ENCODE data around the gene ASTN1. TPM values are rescaled to one million over a fixed set of nuclear protein-coding genes. Genes with fewer than 3 reads are reported as not detected.

The ASTN1 gene
- total RNA-seq, 2 donors from 2014 or later, result 1.3 TPM

- H3K4me1 ChIP-seq, result no peaks in the 10 kb centered on the region
- no peak for DNase-seq (ENCODE audit: low spot score)
- H3K36me3 ChIP-seq, result no peaks in the 10 kb centered on the region
- H3K4me3 ChIP-seq, result no peak overlapping the region
- H3K9me3 ChIP-seq, result no peaks in the 10 kb centered on the region
- TF ChIP-seq, protein P1, sequence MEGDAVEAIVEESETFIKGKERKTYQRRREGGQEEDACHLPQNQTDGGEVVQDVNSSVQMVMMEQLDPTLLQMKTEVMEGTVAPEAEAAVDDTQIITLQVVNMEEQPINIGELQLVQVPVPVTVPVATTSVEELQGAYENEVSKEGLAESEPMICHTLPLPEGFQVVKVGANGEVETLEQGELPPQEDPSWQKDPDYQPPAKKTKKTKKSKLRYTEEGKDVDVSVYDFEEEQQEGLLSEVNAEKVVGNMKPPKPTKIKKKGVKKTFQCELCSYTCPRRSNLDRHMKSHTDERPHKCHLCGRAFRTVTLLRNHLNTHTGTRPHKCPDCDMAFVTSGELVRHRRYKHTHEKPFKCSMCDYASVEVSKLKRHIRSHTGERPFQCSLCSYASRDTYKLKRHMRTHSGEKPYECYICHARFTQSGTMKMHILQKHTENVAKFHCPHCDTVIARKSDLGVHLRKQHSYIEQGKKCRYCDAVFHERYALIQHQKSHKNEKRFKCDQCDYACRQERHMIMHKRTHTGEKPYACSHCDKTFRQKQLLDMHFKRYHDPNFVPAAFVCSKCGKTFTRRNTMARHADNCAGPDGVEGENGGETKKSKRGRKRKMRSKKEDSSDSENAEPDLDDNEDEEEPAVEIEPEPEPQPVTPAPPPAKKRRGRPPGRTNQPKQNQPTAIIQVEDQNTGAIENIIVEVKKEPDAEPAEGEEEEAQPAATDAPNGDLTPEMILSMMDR (IDR thresholded peaks at IDR 0.05), result no peak
- no peak overlapping the region for H3K27ac ChIP-seq
- no peaks in the 10 kb centered on the region for H3K27me3 ChIP-seq
Observed at GRCh38 chr1:177048314-177049069, 116.0 kb downstream of the ASTN1 start.

GRCh38 chr1:177045151-177045550, 119.4 kb downstream of the ASTN1 start:
- no peak for DNase-seq (ENCODE audit: low spot score)
- no peaks in the 10 kb centered on the region for H3K9me3 ChIP-seq
- H3K4me1 ChIP-seq, result no peaks in the 10 kb centered on the region
- no peaks in the 10 kb centered on the region for H3K36me3 ChIP-seq
- no peak overlapping the region for H3K27ac ChIP-seq
- TF ChIP-seq, protein P1 (IDR thresholded peaks at IDR 0.05), result no peak
- no peaks in the 10 kb centered on the region for H3K27me3 ChIP-seq
- H3K4me3 ChIP-seq, result no peak overlapping the region

DNA sequence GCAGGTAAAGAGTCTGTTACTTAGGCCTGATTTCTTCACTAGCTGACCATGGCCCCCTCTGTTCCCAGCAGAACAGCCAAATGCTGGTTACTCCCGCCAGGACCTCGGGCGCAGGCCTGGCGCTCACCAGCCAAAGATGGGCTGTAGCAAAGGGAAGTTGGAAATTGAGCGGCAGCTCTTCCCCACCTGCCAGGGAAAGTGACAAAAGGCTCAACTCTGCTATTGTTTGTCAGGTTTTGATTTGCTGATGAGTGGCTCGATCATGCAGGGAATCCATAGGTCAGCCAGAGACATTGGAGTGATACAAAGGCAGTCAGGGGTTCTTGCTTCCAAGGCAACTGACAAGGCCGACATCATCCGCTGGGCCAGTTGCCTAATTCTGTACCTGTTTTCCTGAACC, 120.1 kb downstream of the ASTN1 start:
- Histone ChIP-seq H3K27me3 (no peaks in the 10 kb centered on the region), H3K4me3 (no peak overlapping the region), H3K36me3 (no peaks in the 10 kb centered on the region), H3K27ac (no peak overlapping the region), H3K4me1 (no peaks in the 10 kb centered on the region), H3K9me3 (no peaks in the 10 kb centered on the region)
- TF ChIP-seq, protein P1 (IDR thresholded peaks at IDR 0.05), result no peak
- DNase-seq (ENCODE audit: low spot score), result no peak

DNA sequence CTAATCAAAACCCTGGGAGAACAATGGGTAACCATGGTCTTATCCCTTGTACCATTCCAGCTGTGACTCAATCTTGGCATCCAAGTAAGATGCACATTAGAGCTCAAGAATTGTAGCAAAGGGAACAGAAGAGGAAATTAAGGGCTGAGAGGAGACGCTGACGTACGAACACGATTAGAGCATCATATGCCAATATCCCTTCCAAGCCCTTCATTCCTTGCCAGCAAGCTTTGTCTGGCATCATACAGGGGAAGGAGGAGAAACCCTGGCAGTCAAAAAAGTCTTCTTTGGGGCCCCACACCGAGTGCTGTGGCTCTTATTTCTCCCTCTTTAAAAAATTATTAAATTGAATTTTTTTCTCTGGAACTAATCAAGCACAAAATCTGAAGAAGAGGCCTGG, 120.9 kb downstream of the ASTN1 start:
- no peaks in the 10 kb centered on the region for H3K27me3 ChIP-seq
- no peaks in the 10 kb centered on the region for H3K4me1 ChIP-seq
- no peak overlapping the region for H3K4me3 ChIP-seq
- no peaks in the 10 kb centered on the region for H3K36me3 ChIP-seq
- no peaks in the 10 kb centered on the region for H3K9me3 ChIP-seq
- no peak for DNase-seq (ENCODE audit: low spot score)
- H3K27ac ChIP-seq, result no peak overlapping the region
- TF ChIP-seq, protein P1 (IDR thresholded peaks at IDR 0.05), result no peak

DNA sequence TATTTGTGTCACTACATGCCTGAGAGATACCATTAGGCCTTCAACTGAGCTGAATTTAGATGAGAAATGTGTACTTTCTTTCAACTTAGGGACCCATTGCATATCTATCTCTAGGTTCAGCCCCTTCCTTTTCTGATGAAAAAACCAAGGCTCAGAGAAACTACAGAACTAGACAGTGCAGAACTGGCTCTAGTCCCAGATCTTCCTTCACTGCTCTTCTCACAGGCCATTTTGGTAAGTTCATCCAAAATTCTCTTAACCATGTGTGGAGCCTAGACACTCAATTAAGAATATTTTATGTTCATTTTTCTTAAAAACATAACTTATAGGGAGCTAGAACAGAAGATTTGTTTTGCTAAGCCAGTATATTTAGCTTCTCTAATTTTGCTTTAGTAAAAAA, 128.9 kb downstream of the ASTN1 start:
- Histone ChIP-seq H3K27ac (no peak overlapping the region), H3K9me3 (no peaks in the 10 kb centered on the region), H3K4me1 (no peaks in the 10 kb centered on the region), H3K36me3 (no peaks in the 10 kb centered on the region), H3K27me3 (no peaks in the 10 kb centered on the region), H3K4me3 (no peak overlapping the region)
- TF ChIP-seq, protein P1 (IDR thresholded peaks at IDR 0.05), result no peak
- DNase-seq (ENCODE audit: low spot score), result no peak

GRCh38 chr1:177033628-177034027, 130.9 kb downstream of the ASTN1 start:
- Histone ChIP-seq H3K9me3 (no peaks in the 10 kb centered on the region), H3K27ac (no peak overlapping the region), H3K36me3 (no peaks in the 10 kb centered on the region), H3K4me1 (no peaks in the 10 kb centered on the region), H3K27me3 (no peaks in the 10 kb centered on the region), H3K4me3 (no peak overlapping the region)
- no peak for DNase-seq (ENCODE audit: low spot score)
- TF ChIP-seq, protein P1 (IDR thresholded peaks at IDR 0.05), result no peak

All from right atrium auricular region (tissue), 2 donors.